GM19397 (cell line): ENCODE data around the gene OR13C9.
"Not testable (repeated sequence)": the region's sequence is repeated elsewhere in the genome, so short reads cannot be mapped to it uniquely, and the experiment has no call there.

Experiments
- ATAC-seq: cut with Tn5 transposase; IDR thresholded peaks from one replicate; pipeline ENCODE4 v1.9.1; 2021; ENCODE audit warnings: mild to moderate bottlenecking, moderate library complexity; ENCODE audit not compliant: unreplicated experiment

OR13C9 gene, protein sequence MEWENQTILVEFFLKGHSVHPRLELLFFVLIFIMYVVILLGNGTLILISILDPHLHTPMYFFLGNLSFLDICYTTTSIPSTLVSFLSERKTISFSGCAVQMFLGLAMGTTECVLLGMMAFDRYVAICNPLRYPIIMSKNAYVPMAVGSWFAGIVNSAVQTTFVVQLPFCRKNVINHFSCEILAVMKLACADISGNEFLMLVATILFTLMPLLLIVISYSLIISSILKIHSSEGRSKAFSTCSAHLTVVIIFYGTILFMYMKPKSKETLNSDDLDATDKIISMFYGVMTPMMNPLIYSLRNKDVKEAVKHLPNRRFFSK

DNA sequence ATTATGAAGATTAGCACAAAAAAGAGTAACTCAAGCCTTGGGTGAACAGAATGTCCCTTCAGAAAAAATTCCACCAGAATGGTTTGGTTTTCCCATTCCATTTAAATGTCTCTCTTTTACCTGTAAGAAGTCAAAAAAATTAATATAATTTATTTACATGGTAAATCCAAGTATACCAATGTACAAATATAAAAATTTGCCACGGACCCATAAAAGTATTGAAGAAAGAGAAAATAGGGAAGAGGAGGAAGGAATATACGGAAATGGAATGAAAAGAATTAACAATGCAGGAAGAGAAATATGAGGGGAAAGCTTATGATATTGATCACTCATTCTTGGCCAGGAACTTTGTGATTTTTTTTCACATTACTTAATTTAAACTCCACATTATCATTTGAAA lies at the start of gene OR13C9:
OR13C9 (minus strand) TSS at position 101 of the 400 bp plus-strand sequence; CDS start at position 101, 0 bp downstream.
- no peak for ATAC-seq

DNA sequence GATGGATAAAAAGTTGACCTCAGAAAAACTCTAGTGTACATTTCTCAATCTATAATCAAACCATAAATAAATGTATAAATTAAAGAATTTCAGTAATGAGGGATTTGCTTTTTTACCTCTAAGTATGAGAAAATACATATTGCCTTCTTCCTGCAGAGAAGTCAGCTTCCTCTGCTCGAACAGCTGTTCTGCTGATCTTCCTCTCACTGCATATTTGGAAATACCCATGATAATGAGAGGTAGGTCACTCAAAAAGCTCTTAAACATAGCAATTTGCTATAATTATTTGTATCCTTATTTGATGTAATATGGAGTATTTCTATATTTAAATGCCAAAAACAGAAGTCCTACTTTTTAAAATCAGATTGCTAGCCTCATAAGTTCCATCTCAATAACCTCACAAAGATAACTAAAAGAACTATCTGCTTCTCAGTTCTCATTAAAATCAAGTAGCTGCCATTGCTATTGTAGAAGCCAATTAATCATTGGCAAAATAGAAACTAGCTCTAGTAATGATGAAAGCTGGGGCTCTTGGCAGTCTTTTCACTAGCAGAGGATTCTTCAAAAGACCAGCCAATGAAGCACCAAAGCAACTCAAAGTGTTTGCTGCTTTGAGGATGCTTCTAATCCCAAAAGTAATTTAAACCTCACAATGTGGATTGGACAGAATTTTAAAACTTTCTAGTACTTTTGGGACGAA lies 40.6 kb upstream of the OR13C9 start:
- ATAC-seq = peak; percentile 51

DNA sequence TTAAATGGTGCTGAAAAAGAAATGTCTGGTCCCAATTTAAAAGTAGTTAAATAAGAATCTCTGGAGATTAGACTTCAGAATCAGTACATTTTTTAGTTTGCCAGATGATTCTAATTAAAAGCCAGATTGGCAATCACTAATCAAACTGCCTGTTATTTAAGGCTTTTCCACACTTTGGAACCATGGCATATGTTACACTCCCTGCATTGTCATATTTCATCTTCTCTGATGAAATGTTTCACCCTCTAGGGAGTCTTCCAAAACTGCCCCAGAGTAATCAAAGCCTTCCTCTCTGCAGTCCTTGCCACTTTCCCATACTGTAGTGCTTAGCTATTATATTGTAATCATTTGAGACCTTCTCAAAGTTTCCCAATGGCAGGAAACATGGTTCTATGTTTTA lies 17.5 kb upstream of the OR13C9 start:
- no peak for ATAC-seq

DNA sequence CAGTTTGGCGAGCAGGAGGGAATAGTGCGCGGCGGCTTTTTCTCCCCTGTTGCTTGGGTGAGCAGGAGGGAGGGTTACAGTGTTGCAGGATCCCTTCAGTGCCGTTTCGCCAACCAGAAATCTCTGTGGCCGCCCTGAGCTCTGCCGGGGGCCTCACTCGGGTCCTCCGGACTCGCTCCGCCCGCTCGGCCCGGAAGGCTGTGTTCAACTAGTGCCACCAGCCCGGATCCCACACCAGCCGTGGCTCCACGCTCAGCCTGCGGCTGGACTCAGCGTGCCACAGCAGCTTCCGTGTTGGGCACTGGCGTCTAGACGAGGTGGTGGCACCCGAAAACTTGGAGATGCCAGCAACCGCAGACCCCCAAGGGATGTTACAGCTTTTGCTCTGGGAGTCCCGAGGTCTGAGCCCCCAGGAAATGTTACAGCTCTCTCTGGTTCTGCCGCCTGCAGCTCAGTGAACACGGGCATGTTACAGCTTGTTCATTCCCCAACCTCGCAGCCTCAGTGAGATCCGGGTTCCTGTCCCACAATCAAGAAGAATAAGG lies 16.0 kb upstream of the OR13C9 start:
- no peak for ATAC-seq

DNA sequence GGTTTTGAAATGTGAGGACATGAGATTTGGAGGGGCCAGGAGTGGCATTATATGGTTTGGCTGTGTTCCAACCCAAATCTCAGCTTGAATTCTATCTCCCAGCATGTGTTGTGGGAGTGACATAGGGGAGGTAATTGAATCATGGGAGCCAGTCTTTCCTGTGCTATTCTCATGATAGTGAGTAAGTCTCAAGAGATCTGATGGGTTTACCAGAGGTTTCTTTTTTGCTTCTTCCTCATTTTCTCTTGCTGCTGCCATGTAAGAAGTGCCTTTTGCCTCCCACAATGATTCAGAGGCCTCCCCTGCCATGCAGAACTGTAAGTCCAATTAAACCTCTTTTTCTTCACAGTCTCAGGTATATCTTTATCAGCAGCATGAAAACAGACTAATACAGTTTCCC lies 8.0 kb upstream of the OR13C9 start:
- not testable (repeated sequence) for ATAC-seq

DNA sequence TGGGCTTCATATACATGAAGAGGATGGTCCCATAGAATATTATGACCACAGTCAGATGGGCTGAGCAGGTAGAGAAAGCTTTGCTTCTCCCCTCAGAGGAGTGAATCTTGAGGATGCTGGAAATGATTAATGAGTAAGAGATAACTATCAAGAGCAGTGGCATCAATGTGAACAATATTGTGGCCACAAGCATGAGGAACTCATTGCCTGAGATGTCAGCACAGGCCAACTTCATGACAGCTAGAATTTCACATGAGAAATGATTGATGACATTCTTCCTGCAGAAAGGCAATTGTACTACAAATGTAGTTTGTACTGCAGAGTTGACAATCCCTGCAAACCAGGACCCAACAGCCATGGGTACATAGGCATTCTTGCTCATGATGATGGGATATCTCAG lies 586 bp downstream of the OR13C9 start:
- ATAC-seq = no peak

DNA sequence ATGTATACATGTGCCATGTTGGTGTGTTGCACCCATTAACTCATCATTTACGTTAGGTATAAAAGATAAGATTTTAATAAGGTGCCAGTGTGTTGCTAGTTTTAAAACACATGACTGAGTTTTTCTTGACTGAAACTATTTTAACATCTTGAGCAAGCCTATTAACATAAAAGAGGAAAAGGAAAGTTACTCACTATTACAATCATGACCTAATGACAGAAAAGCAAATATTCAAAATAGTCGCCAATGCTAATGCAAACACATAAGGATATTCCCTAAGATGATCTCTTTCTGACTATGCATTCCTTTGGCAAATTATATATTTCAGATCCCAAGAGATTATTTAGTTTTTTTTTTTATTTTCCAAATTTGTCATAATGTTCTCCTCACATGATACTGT lies 6.8 kb downstream of the OR13C9 start:
- ATAC-seq = no peak

DNA sequence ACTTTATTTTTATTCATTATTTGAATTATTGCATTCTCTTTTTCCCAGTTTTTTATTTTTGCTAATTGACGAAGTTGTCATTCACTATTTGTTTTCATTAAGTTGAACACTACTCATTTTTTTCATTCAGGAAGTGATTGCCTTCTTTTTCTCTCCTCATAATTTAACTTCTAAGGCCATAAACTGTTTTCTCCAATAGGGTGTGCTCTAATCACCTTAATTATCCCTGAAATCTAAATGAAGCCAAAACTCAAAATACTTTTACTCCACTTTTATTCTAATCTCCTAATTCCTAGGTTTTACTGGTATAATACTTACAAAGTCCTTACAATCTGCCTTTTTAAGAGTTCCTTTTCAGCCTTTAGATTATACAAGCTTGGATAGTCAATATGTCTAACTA lies 9.7 kb downstream of the OR13C9 start:
- no peak for ATAC-seq

DNA sequence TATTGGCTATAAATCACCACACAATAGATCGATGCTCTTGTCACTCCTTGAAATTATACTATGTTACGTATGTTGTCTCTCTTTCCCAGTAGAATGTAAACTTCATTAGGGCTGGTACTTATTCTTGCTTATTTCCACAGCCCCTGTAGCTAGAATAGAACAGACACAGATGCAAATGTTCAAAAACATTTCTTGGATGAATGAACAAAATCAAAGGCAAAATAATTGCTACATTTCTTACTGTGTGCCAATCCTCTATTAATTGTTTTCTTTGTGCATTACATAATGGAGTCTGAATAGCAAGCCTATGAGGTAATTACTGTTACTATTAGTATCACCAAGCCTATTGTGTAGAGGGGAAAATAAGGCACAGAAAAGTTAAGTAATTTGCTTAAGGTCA lies 11.9 kb downstream of the OR13C9 start:
- ATAC-seq = no peak

DNA sequence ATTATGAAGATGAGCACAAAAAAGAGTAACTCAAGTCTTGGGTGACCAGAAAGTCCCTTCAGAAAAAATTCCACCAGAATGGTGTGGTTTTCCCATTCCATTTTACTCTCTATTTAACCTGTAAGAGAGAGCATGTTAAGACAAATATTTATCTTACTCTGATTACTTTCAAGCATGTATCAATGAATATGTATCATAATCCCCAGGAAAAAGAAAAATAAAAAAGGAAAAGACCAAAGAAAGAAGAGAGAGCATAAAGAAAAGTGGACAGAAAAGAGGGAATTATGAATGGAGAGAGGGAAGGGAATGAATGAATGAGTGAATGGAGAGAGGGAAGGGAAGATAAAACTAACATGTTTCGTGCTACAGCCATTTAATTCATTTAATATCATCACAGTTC lies 12.5 kb downstream of the OR13C9 start, which contains the start of gene OR13C2:
OR13C2 (minus strand) TSS at position 101 of the 400 bp plus-strand sequence; CDS start at position 101, 0 bp downstream.
- not testable (repeated sequence) for ATAC-seq

DNA sequence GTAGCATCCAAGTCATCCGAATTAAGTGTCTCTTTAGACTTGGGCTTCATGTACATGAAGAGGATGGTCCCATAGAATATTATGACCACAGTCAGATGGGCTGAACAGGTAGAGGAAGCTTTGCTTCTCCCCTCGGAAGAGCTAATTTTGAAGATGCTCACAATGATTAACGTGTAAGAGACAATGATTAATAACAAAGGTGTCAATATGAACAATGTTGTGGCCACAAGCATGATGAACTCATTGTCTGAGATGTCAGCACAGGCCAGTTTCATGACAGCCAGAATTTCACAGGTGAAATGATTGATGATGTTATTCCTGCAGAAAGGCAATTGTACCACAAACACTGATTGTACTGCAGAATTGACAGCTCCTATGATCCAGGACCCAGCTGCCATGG lies 13.2 kb downstream of the OR13C9 start:
- no peak for ATAC-seq

DNA sequence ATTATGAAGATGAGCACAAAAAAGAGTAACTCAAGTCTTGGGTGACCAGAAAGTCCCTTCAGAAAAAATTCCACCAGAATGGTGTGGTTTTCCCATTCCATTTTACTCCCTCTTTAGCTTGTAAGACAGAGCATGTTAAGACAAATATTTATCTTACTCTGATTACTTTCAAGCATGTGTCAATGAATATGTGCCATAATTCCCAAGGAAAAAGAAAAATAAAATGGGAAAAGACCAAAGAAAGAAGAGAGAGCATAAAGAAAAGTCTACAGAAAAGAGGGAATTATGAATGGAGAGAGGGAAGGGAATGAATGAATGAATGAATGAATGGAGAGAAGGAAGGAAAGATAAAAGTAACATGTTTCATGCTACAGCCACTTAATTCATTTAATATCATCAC lies 18.7 kb downstream of the OR13C9 start, which contains the start of gene OR13C5:
OR13C5 (minus strand) TSS at position 101 of the 400 bp plus-strand sequence; CDS start at position 101, 0 bp downstream.
- ATAC-seq = not testable (repeated sequence)

DNA sequence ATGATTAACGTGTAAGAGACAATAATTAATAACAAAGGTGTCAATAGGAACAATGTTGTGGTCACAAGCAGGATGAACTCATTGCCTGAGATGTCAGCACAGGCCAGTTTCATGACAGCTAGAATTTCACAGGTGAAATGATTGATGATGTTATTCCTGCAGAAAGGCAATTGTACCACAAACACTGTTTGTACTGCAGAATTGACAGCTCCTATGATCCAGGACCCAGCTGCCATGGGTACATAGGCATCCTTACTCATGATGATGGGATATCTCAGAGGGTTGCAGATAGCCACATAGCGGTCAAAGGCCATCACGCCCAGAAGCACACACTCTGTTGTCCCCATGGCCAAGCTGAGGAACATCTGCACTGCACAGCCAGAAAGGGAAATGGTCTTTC lies 19.3 kb downstream of the OR13C9 start:
- ATAC-seq = not testable (repeated sequence)

DNA sequence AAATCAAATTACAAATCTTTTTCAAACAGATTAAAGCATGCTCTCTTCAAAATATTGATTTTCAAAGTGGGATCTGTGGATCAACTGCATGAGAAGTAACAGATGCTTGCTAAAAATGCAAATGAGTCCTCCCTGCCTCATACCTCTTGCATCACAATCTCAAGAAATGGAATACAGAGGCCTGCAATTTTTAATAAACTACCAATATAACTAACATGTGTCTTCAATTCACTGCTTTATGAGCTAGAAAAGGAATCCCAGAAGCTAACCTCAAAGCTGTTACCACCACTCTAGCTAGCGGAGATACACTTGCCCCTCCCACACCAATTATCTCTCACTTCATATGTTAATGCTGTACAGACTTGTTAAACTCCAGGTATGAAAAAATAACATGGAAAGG lies 28.4 kb downstream of the OR13C9 start:
- no peak for ATAC-seq

DNA sequence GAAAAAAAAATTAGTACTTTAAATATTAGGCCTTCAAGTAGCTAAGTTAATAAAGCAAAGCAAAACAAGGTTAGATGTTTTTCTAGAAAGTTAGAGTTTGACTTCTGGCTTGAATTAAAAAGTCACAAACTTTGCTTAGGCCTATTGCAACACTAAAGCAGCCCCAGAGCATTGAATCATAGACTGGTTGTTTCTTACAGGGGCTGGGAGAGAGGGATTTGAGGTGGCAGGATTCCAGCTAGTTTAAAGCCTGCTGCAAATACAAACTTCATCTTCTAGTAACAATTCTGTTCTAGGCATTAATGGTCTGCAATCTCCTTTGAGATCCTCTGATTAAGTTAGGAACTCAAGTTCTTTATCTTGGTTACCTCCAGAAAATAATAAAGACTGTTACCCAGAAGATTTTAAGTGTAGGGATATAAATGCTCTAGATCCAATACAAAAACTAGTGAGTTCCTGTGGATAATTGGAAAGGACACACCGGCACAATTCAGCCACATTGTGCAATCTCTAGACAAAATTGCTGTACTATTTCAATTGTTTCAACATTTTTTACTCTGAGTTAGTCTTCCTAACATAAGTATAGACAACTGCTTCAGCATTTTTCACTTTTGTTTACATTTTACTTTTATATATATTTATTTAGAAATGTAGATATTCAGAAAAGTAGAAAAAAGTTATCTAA lies 31.4 kb downstream of the OR13C9 start:
- no peak for ATAC-seq

DNA sequence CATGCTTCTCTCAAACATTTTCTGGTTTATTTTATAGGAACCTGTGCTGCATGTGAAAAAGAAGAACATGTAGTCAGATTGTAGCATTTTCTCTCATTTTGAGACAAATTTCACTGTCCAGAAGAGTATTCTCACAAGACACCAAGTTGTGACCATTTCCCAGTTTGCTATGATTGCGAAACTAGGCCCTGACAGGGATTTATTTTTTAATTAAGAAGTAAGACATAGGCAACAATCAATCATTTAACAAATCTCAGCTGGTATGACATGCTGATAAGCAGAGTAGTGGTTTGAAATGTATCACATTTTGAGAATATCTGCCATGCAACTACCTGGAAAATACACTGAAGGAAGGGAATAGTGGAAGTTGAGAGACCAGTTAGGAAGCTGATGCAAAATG lies 37.4 kb downstream of the OR13C9 start:
- no peak for ATAC-seq

DNA sequence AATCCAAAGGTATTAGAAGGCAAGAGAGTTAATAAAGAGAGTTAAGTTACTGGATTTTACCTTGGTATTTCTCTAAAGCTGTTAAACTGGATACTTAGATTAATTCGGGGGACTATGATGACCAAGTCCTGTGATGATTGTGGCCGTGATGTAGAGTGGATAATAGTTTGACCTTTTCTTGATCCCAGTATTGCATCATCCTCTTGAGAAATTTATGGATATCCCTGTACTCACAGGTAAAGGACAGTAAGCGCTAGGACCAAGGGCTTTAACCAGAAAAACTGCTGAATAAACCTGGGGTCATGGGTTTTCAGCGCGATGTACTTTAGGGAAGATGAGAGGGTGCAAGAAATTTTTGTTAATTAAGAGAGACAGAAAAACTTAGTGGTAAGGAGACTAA lies 40.7 kb downstream of the OR13C9 start:
- ATAC-seq = no peak

DNA sequence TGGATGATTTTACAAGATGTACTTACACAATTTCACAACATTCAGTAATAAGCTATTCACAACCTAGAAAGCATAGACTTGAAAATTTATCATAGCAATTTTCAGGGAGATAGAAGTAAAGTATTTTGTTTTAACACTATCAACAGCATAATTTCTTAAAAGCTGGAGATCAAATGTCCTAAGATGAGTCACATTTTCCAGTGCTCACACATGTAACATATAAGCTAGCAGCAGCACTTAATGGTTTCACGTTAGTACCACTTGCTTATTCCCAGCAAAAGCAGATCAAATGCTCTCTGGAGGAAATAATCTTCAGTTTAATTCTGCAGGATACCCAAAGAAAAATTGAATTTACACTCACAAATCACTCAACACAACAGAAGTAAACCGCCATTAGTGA lies 42.5 kb downstream of the OR13C9 start:
- no peak for ATAC-seq

DNA sequence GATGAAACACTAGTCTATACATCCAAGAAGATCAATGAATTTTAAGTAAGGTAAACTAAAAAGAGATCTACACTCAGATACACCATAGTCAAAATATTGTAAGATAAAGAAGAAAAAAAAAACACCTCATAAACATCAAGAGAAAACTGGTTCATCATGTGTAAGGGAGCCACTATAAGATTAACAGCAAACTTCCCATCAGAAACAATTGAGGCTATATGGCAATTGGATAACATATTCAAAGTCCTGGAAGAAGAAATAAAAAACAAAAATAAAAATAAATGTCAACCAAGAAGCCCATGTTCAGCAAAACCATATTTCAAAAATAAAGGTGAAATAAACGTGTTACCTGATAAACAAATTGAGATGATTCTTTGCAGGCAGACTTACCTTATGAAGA lies 45.4 kb downstream of the OR13C9 start:
- ATAC-seq = no peak

DNA sequence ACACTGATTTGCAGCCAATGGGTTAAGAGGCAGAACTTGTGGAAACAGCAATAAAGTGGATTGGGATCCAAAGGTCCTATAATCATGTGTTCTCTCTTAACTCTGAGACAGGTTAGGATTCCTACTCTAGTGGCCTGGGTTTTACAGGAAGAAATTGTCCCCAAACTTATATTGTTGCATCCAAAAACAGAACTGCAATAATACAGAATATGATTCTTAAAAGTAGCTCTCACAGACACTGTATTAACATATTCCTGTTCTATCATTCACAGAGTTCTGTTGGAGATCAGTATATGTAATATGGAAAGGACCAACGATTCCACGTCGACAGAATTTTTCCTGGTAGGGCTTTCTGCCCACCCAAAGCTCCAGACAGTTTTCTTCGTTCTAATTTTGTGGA lies 49.1 kb downstream of the OR13C9 start, which contains the start of gene OR13C8:
OR13C8 (plus strand) TSS at position 301 of the 400 bp plus-strand sequence; CDS start at position 301, 0 bp downstream.
- ATAC-seq = no peak
